Measurements from ENCODE around the gene NAB1.
"Not testable (repeated sequence)": the region's sequence is repeated elsewhere in the genome, so short reads cannot be mapped to it uniquely, and the experiment has no call there.

NAB1 gene

GRCh38 chr2:190677255-190677654 lies 28.4 kb downstream of the NAB1 start:
- no peak for DNase-seq

DNA sequence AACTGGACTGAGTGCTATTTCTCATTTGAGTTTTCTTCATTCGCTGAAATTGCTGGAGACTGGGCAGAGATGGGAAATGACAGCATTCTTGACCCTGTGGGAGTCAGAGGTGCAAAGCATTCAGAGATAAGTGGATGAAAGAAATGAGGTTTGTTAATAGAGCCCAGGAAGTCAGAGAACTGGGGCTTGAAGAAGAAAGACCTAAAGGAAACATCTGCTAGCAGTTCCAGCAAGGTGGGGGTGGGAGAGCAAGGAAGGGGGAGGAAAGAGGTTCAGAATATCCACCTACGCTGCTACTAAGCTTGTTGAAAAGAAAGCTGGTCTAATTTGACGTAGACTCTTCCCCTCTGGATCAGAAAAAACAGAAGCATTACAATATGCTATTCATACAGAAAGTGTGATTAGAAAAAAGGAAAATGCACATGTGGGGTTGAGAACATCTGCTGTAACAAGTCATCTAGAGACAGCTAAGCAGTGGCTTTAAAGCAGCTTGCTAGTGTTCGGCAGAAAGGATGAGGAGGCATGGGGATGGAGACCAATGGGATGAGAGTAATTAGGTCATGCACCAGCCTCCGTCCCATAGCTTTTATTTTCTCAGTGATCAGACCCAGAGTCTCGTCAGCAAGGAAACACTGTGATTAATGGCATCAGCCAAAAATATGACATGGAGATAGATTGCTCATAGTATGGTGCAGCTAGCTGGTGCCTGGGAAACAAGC lies 29.7 kb downstream of the NAB1 start:
- no peak for DNase-seq

DNA sequence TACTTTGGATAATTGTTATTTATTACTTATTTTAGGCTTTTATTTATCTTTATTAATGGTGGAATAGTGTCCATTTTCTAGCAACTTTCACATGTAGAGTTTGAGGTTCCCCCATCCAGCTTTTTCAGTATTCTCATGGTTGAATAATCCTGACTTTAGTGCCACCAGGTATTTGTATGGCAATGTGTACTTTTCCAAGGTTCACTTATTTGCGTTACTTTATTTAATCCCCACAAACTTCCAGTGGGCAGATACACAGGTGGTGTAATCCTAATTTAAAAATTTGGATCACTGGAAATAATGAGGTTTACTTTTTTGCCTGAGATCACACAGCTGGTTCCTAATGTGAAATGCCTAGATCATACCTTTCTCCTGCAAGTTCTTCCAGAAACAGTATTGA lies 30.5 kb downstream of the NAB1 start:
- no peak for DNase-seq

- DNase-seq, result no peak
Observed at GRCh38 chr2:190679813-190680591, 31.1 kb downstream of the NAB1 start.

- no peak for DNase-seq
Observed at GRCh38 chr2:190682168-190682567, 33.3 kb downstream of the NAB1 start.

- no peak for DNase-seq
Observed at GRCh38 chr2:190683802-190684201, 34.9 kb downstream of the NAB1 start.

- no peak for DNase-seq
Observed at GRCh38 chr2:190684931-190685330, 36.0 kb downstream of the NAB1 start.

DNA sequence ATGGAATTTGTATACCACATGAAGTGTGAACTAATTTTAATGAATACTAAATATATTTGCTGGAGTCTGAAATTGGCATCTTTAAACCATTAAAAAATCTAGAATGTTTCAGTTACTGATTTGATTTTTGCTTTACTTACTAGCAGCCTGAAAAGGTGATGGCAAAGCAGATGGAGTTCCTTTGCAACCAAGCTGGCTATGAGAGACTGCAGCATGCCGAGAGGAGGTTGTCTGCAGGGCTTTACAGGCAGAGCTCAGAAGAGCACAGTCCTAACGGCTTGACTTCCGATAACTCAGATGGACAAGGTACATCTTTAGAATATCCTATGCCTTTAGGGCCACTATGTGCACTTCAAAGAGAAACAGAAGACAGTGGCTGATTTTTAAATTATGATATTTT lies 36.5 kb downstream of the NAB1 start:
- DNase-seq, result no peak

DNA sequence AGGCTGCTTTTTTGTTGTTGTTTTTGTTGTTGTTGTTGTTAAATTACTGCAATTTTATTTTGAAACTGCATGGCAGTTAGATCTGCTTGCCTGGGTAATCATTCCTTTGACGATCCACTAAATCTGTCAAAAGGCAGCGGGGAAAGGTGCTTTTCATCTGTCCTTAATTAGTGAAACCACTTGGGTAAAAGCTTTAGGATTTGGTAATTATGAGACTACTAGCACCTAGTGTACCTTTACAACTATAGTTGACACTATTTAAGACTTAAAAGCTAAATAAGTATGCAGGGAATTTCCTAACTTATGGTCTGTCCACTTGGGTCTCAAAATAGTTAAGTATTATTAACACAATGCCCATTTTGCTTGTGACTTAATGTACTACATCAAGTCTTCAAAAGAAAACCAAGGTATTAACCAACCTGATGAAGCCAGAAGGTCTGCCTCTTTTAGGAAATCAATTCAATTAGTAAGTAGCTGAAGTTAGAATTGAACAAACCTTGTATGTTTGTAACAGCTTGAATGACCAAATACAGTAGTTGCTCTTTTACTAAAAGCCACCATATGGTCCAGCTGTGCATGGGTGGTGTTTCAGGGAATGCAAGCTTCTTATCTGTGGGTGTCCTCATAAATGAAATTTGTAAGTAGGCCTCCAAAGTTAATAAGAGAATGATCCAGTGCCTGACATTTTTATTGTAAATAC lies 44.8 kb downstream of the NAB1 start:
- DNase-seq, result peak; percentile 3

DNA sequence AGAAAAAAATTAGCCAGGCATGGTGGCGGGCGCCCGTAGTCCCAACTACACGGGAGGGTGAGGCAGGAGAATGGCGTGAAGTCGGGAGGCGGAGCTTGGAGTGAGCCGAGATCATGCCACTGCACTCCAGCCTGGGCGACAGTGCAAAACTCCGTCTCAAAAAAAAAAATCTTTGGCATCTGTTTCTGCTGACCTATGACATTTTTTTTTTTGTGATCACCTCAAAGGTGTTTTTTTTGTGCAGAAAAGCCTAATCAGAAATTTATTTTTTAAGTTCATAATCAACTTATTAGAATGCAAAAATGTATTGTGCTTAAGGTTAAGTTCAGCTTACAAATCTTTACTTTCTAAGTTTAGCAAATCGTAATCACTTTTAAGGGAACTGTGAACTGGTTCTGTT lies 45.6 kb downstream of the NAB1 start:
- no peak for DNase-seq

- DNase-seq, result no peak
Observed at GRCh38 chr2:190695739-190696138, 46.9 kb downstream of the NAB1 start.

GRCh38 chr2:190696792-190697398 lies 48.0 kb downstream of the NAB1 start:
- DNase-seq, result no peak

- no peak for DNase-seq
Observed at GRCh38 chr2:190697421-190697820, 48.5 kb downstream of the NAB1 start.

DNA sequence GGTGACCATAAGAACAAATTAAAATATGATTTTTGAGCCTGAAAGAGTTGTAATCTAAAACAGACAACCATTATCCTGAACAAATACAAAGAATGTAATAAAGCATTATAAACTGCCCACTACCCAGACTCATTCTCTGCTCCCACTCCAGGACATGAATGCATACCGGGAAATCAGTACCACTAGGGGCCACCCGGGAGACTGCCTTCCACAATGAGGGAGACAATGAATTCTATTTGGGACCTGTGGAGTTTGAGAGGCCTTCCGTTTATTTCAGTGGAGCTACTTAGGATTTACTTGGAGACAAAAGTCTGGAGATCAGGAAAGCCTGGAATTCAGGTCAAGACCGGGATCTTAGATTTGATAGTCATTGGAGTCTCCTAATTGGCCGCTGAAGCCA lies 50.0 kb downstream of the NAB1 start:
- no peak for DNase-seq

- DNase-seq, result no peak
Observed at GRCh38 chr2:190701586-190701985, 52.7 kb downstream of the NAB1 start.

DNA sequence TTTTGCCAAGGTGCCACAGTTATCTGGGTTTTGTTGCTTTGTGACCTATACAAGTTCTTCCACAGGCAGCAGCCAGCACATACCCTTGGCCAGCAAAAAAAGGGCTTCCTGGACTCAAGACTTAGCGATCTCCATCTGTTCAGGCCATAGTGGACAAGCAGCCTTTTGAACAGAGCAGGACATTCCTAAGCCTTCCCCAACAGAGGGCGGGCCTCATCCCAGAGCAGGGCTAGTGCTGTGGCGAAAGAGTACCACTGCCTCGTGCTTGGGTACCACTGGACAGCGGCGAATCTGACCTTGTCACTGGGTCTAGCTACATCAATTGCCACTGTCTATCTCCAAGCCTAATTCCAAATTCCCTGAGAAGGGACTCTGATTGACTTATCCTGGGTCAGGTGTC lies 56.4 kb downstream of the NAB1 start:
- DNase-seq, result no peak

GRCh38 chr2:190707726-190708125 lies 58.8 kb downstream of the NAB1 start:
- no peak for DNase-seq

GRCh38 chr2:190708650-190709049 lies 59.8 kb downstream of the NAB1 start:
- DNase-seq, result not testable (repeated sequence)

DNA sequence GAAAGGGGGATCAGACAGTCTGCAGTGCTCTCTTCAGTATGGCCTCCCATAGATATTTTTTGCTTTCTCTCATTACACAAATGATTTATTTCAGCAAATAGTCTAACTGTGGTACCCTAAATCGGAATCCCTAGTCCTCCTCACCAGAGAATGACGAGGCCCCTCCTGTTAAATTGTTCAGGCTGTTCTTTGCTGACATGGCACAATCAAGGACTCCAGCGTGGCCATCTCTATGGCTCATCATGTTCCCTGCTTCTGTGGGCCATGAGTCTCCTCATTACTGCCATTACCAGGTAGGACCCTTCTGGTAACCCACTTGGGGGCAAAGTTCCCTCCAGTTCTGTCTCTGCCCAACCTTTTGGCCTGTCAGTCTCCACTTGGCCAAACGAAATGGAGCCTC lies 62.2 kb downstream of the NAB1 start:
- no peak for DNase-seq

- DNase-seq, result no peak
Observed at GRCh38 chr2:190713471-190713870, 64.6 kb downstream of the NAB1 start.

DNA sequence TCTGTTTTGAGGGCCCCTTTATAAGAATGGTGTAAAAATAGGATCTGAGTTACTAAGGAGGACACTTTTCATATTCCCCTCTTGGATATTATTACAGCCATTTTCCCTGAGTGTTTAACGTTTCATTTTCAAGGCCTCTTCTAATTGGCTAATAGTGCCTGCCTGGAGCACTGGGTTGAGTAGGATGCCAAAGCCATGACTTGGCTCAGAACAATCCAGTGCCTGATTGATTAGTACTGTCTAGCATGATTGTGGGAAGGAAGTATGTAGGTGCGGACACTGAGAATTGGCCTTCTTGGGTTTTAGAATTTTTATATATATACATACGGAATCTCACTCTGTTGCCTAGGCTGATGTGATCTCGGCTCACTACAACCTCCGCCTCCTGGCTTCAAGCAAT lies 66.1 kb downstream of the NAB1 start:
- DNase-seq, result no peak

GRCh38 chr2:190716176-190716807 lies 67.4 kb downstream of the NAB1 start:
- DNase-seq, result no peak

- no peak for DNase-seq
Observed at GRCh38 chr2:190717306-190717705, 68.4 kb downstream of the NAB1 start.

Data from NCI-H446 treated with DMSO at 0.1 percent for 48 hours (cell line).